ENCODE results near the gene FGA. TPM values are rescaled to one million over a fixed set of nuclear protein-coding genes. Genes with fewer than 3 reads are reported as not detected.

The FGA gene
- total RNA-seq, 1 donor from 2014 or later, result not detected

- no peak overlapping the region for H3K4me3 Mint-ChIP-seq
- no peaks in the 10 kb centered on the region for H3K9me3 Mint-ChIP-seq
- no peaks in the 10 kb centered on the region for H3K36me3 ChIP-seq
- peaks cover 2% of the 10 kb centered on the region for H3K27me3 Mint-ChIP-seq (ENCODE audit: insufficient read depth, low read depth)
- H3K9ac ChIP-seq, result no peak overlapping the region
- no peak overlapping the region for H3K4me3 ChIP-seq
- H3K27ac ChIP-seq, result no peak overlapping the region
- H3K4me1 Mint-ChIP-seq, result no peaks in the 10 kb centered on the region
- no peak for DNase-seq (ENCODE audit: low spot score)
- no peak overlapping the region for H3K27ac Mint-ChIP-seq
- no peaks in the 10 kb centered on the region for H3K36me3 Mint-ChIP-seq
- H4K20me1 ChIP-seq (ENCODE audit: low read depth), result no peaks in the 10 kb centered on the region
- H2AFZ ChIP-seq (replicated peaks), result no peak overlapping the region
- H3K27me3 ChIP-seq, result peaks cover under 1% of the 10 kb centered on the region
- H3K4me1 ChIP-seq, result no peaks in the 10 kb centered on the region
- H3K79me2 ChIP-seq (ENCODE audit: low read depth), result no peaks in the 10 kb centered on the region
- H3K4me2 ChIP-seq, result no peak overlapping the region
- no peaks in the 10 kb centered on the region for H3F3A ChIP-seq (ENCODE audit: low read depth)
- H3K9me3 ChIP-seq (ENCODE audit: low read depth), result no peaks in the 10 kb centered on the region
- no peak for TF ChIP-seq CTCF (IDR thresholded peaks at IDR 0.05)
- no peak for TF ChIP-seq EZH2 (IDR thresholded peaks at IDR 0.05)
- no peak for TF ChIP-seq EZH2phosphoT487 (IDR thresholded peaks at IDR 0.05)
Measured at GRCh38 chr4:154620111-154620510, 29.6 kb upstream of the FGA start.

GRCh38 chr4:154618708-154619315 lies 28.3 kb upstream of the FGA start:
- Mint-ChIP-seq H3K4me1 (no peaks in the 10 kb centered on the region), H3K27me3 (ENCODE audit: insufficient read depth, low read depth) (peaks cover 2% of the 10 kb centered on the region)

GRCh38 chr4:154617820-154618317 lies 27.3 kb upstream of the FGA start:
- no peak for DNase-seq (ENCODE audit: low spot score)
- no peaks in the 10 kb centered on the region for H3K4me1 Mint-ChIP-seq
- no peak overlapping the region for H3K4me3 Mint-ChIP-seq
- no peak overlapping the region for H3K9ac ChIP-seq
- H3K36me3 Mint-ChIP-seq, result no peaks in the 10 kb centered on the region
- no peak for TF ChIP-seq EZH2phosphoT487 (IDR thresholded peaks at IDR 0.05)
- no peak for TF ChIP-seq CTCF (IDR thresholded peaks at IDR 0.05)
- TF ChIP-seq EZH2 (IDR thresholded peaks at IDR 0.05), result no peak
- no peaks in the 10 kb centered on the region for H3K9me3 Mint-ChIP-seq
- H4K20me1 ChIP-seq (ENCODE audit: low read depth), result no peaks in the 10 kb centered on the region
- no peak overlapping the region for H3K4me3 ChIP-seq
- peaks cover 2% of the 10 kb centered on the region for H3K27me3 Mint-ChIP-seq (ENCODE audit: insufficient read depth, low read depth)
- H3K4me2 ChIP-seq, result no peak overlapping the region
- no peak overlapping the region for H3K27ac ChIP-seq
- H3K4me1 ChIP-seq, result no peaks in the 10 kb centered on the region
- H2AFZ ChIP-seq (replicated peaks), result no peak overlapping the region
- H3K27ac Mint-ChIP-seq, result no peak overlapping the region
- no peaks in the 10 kb centered on the region for H3K27me3 ChIP-seq
- no peaks in the 10 kb centered on the region for H3K79me2 ChIP-seq (ENCODE audit: low read depth)
- no peaks in the 10 kb centered on the region for H3F3A ChIP-seq (ENCODE audit: low read depth)
- H3K9me3 ChIP-seq (ENCODE audit: low read depth), result no peaks in the 10 kb centered on the region
- no peaks in the 10 kb centered on the region for H3K36me3 ChIP-seq

More at GRCh38 chr4:154618708-154619315, 28.3 kb upstream of the FGA start:
- Mint-ChIP-seq H3K36me3 (no peaks in the 10 kb centered on the region), H3K27ac (no peak overlapping the region), H3K9me3 (no peaks in the 10 kb centered on the region), H3K4me3 (no peak overlapping the region)
- Histone ChIP-seq H2AFZ (replicated peaks) (no peak overlapping the region), H3K4me1 (no peaks in the 10 kb centered on the region), H3K27me3 (no peaks in the 10 kb centered on the region), H3K27ac (no peak overlapping the region), H3K9ac (no peak overlapping the region), H3K79me2 (ENCODE audit: low read depth) (no peaks in the 10 kb centered on the region), H4K20me1 (ENCODE audit: low read depth) (no peaks in the 10 kb centered on the region), H3K36me3 (no peaks in the 10 kb centered on the region), H3K4me2 (no peak overlapping the region), H3F3A (ENCODE audit: low read depth) (no peaks in the 10 kb centered on the region), H3K4me3 (no peak overlapping the region), H3K9me3 (ENCODE audit: low read depth) (no peaks in the 10 kb centered on the region)
- TF ChIP-seq EZH2 (IDR thresholded peaks at IDR 0.05) (no peak), CTCF (IDR thresholded peaks at IDR 0.05) (peak; percentile 85)
- DNase-seq (ENCODE audit: low spot score), result peak; percentile 70
